GF-D8 (cell line): Measurements from ENCODE around the gene SERPINB7.

Experiments used
- DNase-seq: peaks from one replicate; lab custom pipeline; 2025; lab: John Stamatoyannopoulos, UW

SERPINB7 gene

DNA sequence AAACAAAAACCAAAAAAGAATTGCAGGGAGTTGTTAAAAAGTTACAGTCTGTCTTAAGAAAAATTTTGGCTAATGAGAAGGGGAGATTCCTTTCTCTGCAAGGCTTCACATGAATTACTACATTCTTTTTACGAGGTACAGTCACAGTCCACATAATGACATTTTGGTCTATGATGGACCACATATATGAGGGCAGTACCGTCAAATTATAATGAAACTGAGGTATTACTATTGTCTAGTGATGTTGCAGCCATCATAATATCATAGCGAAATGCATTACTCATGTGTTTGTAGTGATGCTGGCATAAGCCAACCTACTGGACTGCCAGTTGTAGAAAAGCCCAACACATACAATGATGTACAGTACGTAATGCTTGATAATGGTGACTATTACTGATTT is 12.5 kb downstream of the SERPINB7 start:
- DNase-seq, result no peak

- no peak for DNase-seq
Measured at GRCh38 chr18:63788447-63789096, 13.4 kb downstream of the SERPINB7 start.

DNA sequence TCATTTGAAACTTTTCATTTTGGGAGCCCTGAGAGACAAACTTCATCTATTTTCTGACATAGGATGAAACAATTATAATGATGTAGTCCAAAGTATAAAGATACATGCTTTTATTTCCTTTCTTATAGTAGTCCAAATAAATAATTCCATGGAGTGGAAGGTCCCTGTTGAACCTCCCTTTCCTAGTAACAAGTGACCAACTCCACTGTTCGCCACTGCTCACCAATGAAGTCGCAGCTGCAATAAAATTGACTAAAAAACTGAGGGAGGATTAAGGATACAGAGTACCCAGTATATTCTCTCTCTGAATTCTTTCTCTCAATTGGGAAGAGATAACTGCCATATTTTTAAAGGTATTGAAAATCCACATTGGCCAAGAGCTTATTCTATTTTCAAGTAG is 14.1 kb downstream of the SERPINB7 start:
- no peak for DNase-seq

DNA sequence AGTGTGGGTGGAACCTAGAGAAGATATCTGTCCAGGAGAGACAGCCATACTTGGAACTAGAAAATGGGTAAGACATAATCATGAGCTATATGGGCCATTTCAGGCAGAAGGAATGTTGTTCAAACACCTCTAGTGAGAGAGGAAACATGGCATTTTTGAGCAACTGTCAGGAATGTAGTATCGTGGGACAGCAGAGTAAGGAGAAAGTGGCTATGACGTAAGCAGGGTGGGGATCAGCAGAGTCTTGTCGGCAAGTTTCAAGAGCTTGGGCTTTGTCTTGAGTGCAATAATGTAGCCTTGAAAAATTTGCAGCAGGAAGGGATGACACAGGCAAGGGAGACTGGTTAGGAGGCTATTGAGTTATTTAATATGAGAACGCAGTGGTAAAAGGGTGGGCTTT is 20.4 kb downstream of the SERPINB7 start:
- DNase-seq, result no peak

- DNase-seq, result no peak
Measured at GRCh38 chr18:63799189-63799588, 24.0 kb downstream of the SERPINB7 start.

DNA sequence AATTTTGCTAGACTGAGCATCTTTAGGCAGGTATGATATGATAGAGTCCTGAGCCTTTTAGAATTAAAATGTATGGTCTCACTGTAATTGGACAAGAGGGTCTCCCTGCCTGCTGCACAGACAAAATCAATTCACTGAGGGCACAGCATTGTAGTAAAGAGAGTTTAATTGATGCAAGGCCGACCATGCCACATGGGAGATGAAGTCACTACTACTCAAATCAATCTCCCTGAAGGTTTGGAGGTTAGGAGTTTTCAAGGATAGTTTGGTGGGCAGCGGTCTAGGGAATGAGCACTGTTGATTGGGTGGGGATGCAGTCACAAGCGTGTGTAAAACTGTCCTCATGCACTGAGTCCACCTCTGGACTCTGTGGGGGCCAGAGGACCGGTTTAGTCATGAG is 26.1 kb downstream of the SERPINB7 start:
- DNase-seq, result no peak

DNA sequence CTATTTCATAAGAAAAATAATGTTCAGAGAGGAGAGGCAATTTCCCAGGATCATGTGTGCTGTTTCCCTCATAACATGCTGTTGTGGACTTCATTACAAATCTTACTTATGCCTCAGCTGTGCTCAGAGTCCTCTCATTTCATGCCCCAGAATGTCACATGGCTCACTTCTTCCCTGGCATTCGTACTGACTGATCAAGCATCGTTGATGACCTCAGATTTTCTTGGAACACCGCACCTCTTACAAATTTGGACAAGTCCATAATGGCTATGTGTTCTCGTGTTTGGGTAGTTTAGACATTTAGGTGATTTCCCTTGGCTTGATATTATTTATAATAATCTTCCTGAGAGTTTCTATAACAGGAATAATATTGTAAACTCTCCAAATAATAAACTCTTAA is 32.9 kb downstream of the SERPINB7 start:
- DNase-seq, result no peak

GRCh38 chr18:63817441-63818051 is 42.3 kb downstream of the SERPINB7 start:
- no peak for DNase-seq

DNA sequence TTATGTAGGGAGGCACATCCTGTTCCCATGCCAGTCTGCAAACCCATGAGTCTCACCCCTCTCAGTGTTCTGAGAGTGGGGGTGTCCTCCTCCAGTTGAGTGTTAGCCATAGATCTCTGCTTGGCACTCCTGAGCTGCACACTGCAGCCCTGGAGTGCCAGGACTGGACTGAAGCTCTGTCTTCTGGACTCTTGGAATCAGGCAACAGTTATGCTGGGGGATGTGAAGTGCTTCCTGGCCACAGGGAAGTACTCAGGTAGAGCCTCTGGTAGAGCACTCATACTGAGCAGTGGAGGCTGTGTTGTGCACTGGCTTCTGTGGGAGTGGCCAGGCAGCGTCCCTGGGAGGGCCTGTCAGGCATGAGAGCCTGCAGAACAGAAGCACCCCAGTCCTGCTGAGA is 43.0 kb downstream of the SERPINB7 start:
- DNase-seq, result no peak

- no peak for DNase-seq
Measured at GRCh38 chr18:63819786-63820185, 44.6 kb downstream of the SERPINB7 start.

GRCh38 chr18:63820694-63821093 is 45.5 kb downstream of the SERPINB7 start:
- no peak for DNase-seq

GRCh38 chr18:63823516-63824219 is 48.5 kb downstream of the SERPINB7 start:
- no peak for DNase-seq

GRCh38 chr18:63824220-63824525 is 49.0 kb downstream of the SERPINB7 start:
- no peak for DNase-seq

DNA sequence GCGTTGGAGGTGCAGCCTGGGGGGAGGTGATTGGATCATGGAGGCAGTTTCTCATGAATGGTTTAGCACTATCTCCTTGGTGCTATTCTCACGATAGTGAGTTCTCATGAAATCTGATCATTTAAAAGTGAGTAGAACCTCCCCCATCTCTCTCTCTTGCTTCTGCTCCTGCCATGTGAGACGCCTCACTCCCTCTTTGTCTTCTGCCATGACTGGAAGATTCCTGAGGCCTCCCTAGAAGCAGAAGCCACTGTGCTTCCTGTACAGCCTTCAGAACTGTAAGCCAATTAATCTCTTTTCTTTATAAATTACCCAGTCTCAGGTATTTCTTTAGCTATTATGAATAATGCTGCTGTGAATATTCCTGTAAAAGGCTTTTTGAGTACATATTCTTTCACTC is 52.9 kb downstream of the SERPINB7 start:
- DNase-seq, result no peak

DNA sequence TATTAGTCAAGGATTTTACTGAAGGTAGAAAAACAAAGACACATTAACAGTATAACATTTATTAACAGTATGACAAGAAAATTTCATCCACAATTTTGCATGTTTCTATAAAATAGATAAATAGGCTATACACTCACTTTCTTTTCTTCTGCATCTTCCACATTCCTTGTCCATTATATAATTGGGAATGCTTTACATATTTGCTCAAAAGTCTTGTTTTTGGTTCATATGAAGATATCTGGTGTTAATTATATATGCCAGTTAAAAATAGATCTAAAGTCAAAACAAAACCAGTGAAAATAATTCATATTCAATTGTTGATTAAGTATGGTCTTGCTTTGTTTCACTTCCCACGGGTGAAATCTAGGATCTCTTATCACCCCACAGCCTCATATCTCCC is 53.4 kb downstream of the SERPINB7 start:
- DNase-seq, result no peak

GRCh38 chr18:63829886-63830285 is 54.7 kb downstream of the SERPINB7 start:
- no peak for DNase-seq

GRCh38 chr18:63831080-63831788 is 56.0 kb downstream of the SERPINB7 start:
- DNase-seq, result peak; percentile 29

GRCh38 chr18:63832470-63832869 is 57.3 kb downstream of the SERPINB7 start:
- no peak for DNase-seq

- DNase-seq, result no peak
Measured at GRCh38 chr18:63834471-63835113, 59.4 kb downstream of the SERPINB7 start.

- no peak for DNase-seq
Measured at GRCh38 chr18:63836456-63836855, 61.2 kb downstream of the SERPINB7 start.

DNA sequence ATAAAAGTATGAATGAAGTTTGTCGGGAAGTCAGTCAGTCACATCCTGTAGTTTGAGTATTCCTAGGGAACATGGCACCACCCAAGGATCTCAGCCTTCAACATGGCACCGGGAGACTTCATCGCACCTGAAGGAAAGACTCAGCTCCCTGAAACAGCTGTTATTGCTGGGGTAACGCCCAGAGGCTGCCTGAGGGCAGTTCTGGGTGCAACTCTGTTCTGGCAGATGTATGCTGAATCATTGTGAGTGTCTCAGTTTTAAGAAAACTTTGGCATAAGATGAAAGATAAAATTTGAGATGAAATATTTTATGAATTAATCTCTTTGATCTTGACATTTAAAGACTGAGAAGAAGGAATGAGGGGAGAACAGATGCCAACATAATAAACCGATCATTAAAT is 62.4 kb downstream of the SERPINB7 start:
- DNase-seq, result no peak

- no peak for DNase-seq
Measured at GRCh38 chr18:63843008-63843407, 67.8 kb downstream of the SERPINB7 start.

- no peak for DNase-seq
Measured at GRCh38 chr18:63844254-63844653, 69.0 kb downstream of the SERPINB7 start.
